Pancreas (tissue), 10 donors: ENCODE results near the gene NLGN1. TPM values are rescaled to one million over a fixed set of nuclear protein-coding genes. Genes with fewer than 3 reads are reported as not detected.

Experiments
- ATAC-seq, 4 donors: fragments of 200-7000 bp; cut with Tn5 transposase; one replicate each; pipeline versions ENCODE4 v1.8.0 to v1.9.1; 2020; ENCODE audit warnings: mild to moderate bottlenecking in 4 of 4, moderate library complexity in 4 of 4
- DNase-seq, 6 donors: peaks; one replicate each; pipeline ENCODE4 v3.0.0-alpha.2; 2020
- FAIRE-seq: peaks from 2 replicates; lab custom pipeline; 2012; peaks lifted over from hg19 to GRCh38; lab: Jason Lieb, UNC
- H3K27ac ChIP-seq, 4 donors: fragments of 200-600 bp; sonication (generic); 1 replicate in 3 of 4; 2 replicates in 1 of 4; pipeline versions ENCODE4 v1.5.0 to v1.8.0; 2020
- H3K27me3 ChIP-seq, 4 donors: fragments of 200-600 bp; one replicate each; pipeline ENCODE4 v1.8.0; 2021
- H3K36me3 ChIP-seq, 3 donors: fragments of 200-600 bp; sonication (generic) in 1 of 3; one replicate each; pipeline versions ENCODE4 v1.5.0 to v1.8.0; 2020 to 2021
- H3K4me1 ChIP-seq, 3 donors: fragments of 200-600 bp; one replicate each; pipeline ENCODE4 v1.8.0; 2021
- H3K4me3 ChIP-seq, 4 donors: fragments of 200-600 bp; sonication (generic) in 2 of 4; one replicate each; pipeline versions ENCODE4 v1.5.0 to v1.8.0; 2020 to 2021
- H3K9me3 ChIP-seq, 4 donors: fragments of 200-600 bp; one replicate each; pipeline ENCODE4 v1.8.0; 2021
- CTCF ChIP-seq, 4 donors: fragments of 200-600 bp; sonication (generic) in 3 of 4; IDR thresholded peaks; one replicate each; pipeline versions ENCODE4 v1.5.0 to v1.8.0; 2021; ENCODE audit warnings: antibody characterized with exemption in 4 of 4
- WGBS, 2 donors: extraction: QIAGEN DNeasy Blood & Tissue Kit; methylation state at CpG; one replicate each; pipeline ENCODE4 v1.1.7; 2013; 5-methylcytosine and 5-hydroxymethylcytosine counted together
- intact Hi-C, 3 donors: fragments of 100-400 bp; cut with DNase I; formaldehyde crosslinking; loops; one replicate each; pipeline versions ENCODE4 v1.11.1 to v1.14.2; 2022
- polyA plus RNA-seq, 2 donors: library from polyadenylated mRNA; stranded (reverse); fragments of 200-250 nt; gene quantifications; one replicate each; pipeline ENCODE4 v1.2.3, GENCODE V29; 2013
- total RNA-seq, 6 donors: library from RNA; stranded (reverse); fragmentation: NEBNext Ultra II Directional in 4 of 6; extraction: Animal tissue kit (Norgen Biotek cat#: 25700) in 4 of 6; gene quantifications; one replicate each; pipeline versions ENCODE4 v1.2.1 to v1.2.4, GENCODE V29; 2021 to 2023
- donor health status: healthy with polysubstance abuse.
- donor health status: DM: no; HTN: no; CAD: no; lungs with moderate emphysema.
- donor health status: DM: no; HTN: no; CAD: no.
- donor health status: control.
- donor health status: control.
- donor health status: Bipolar disorder and iron deficiency.
- donor health status: DM: yes; HTN: yes; CAD: no.
- donor health status: DM: no; HTN: no; CAD: no.
- donor health status: DM: no; HTN: no; CAD: no.
- donor health status: DM: yes; HTN: yes; CAD: no.

The NLGN1 gene
- total and polyA plus RNA-seq, 8 donors = 0.49 to 2.3 (median 0.84) TPM

- Histone ChIP-seq H3K36me3 (no peaks in the 10 kb centered on the region), H3K9me3 (no peaks in the 10 kb centered on the region), H3K27me3 (no peaks in the 10 kb centered on the region), H3K4me1 (no peaks in the 10 kb centered on the region), H3K27ac (no peak overlapping the region), H3K4me3 (no peak overlapping the region)
- no peak for FAIRE-seq
- WGBS, 2 donors = 67 to 84% methylated on average over 1 of the region's 1 CpG
- TF ChIP-seq CTCF (IDR thresholded peaks at IDR 0.05) = no peak
- DNase-seq = no peak
- intact Hi-C loops = no loop called here
- no peak for ATAC-seq
Observed at GRCh38 chr3:173416070-173416469, 18.5 kb downstream of the NLGN1 start.

- DNase-seq = no peak
- Histone ChIP-seq H3K27ac (no peak overlapping the region), H3K36me3 (no peaks in the 10 kb centered on the region), H3K4me3 (no peak overlapping the region), H3K4me1 (no peaks in the 10 kb centered on the region), H3K27me3 (no peaks in the 10 kb centered on the region), H3K9me3 (no peaks in the 10 kb centered on the region)
- 77 to 81% methylated on average over 5 of the region's 5 CpGs for WGBS, 2 donors
- ATAC-seq = no peak
- FAIRE-seq = no peak
- TF ChIP-seq CTCF (IDR thresholded peaks at IDR 0.05) = no peak
- intact Hi-C loops = no loop called here
Observed at GRCh38 chr3:173429076-173429475, 31.5 kb downstream of the NLGN1 start.

GRCh38 chr3:173429527-173429926 lies 32.0 kb downstream of the NLGN1 start:
- Histone ChIP-seq H3K27ac (no peak overlapping the region), H3K4me3 (no peak overlapping the region), H3K4me1 (no peaks in the 10 kb centered on the region), H3K36me3 (no peaks in the 10 kb centered on the region), H3K27me3 (no peaks in the 10 kb centered on the region), H3K9me3 (no peaks in the 10 kb centered on the region)
- no peak for ATAC-seq
- 75 to 78% methylated on average over 1 of the region's 1 CpG for WGBS, 2 donors
- DNase-seq = no peak
- no peak for FAIRE-seq
- TF ChIP-seq CTCF (IDR thresholded peaks at IDR 0.05) = no peak
- intact Hi-C loops = no loop called here

GRCh38 chr3:173430576-173430975 lies 33.0 kb downstream of the NLGN1 start:
- H3K9me3 ChIP-seq = no peaks in the 10 kb centered on the region
- ATAC-seq = no peak
- 50 to 55% methylated on average over 2 of the region's 2 CpGs for WGBS, 2 donors
- H3K4me1 ChIP-seq = no peaks in the 10 kb centered on the region
- no peaks in the 10 kb centered on the region for H3K27me3 ChIP-seq
- FAIRE-seq = no peak
- intact Hi-C loops = no loop called here
- no peak overlapping the region for H3K4me3 ChIP-seq
- no peak for DNase-seq
- H3K36me3 ChIP-seq = no peaks in the 10 kb centered on the region
- TF ChIP-seq CTCF (IDR thresholded peaks at IDR 0.05) = no peak
- no peak overlapping the region for H3K27ac ChIP-seq

- WGBS, 2 donors = 59 to 64% methylated on average over 1 of the region's 1 CpG
Observed at GRCh38 chr3:173439004-173439403, 41.5 kb downstream of the NLGN1 start.

More at GRCh38 chr3:173439004-173439403, 41.5 kb downstream of the NLGN1 start:
- no peaks in the 10 kb centered on the region for H3K27me3 ChIP-seq
- DNase-seq (no peak), ATAC-seq (no peak), FAIRE-seq (no peak)
- H3K36me3 ChIP-seq = no peaks in the 10 kb centered on the region
- H3K4me1 ChIP-seq = no peaks in the 10 kb centered on the region
- no peaks in the 10 kb centered on the region for H3K9me3 ChIP-seq
- H3K27ac ChIP-seq = no peak overlapping the region
- intact Hi-C loops = no loop called here
- no peak overlapping the region for H3K4me3 ChIP-seq
- TF ChIP-seq CTCF (IDR thresholded peaks at IDR 0.05) = no peak
